D721Med (cell line): ENCODE measurements around the gene CYSRT1.

Source experiments
- DNase-seq: peaks from one replicate; pipeline ENCODE4 v3.0.0; 2011; ENCODE audit warnings: low spot score; ENCODE audit not compliant: insufficient read length
- FAIRE-seq: peaks from 2 replicates; lab custom pipeline; 2011; peaks lifted over from hg19 to GRCh38; lab: Jason Lieb, UNC
- TF ChIP-seq, protein P1 (sequence below): IDR thresholded peaks from 2 replicates; pipeline ENCODE4 v1.5.1; 2012; ENCODE audit warnings: mild to moderate bottlenecking, control low read depth; ENCODE audit not compliant: insufficient read depth; ENCODE audit errors: missing control alignments

CYSRT1 gene

DNA sequence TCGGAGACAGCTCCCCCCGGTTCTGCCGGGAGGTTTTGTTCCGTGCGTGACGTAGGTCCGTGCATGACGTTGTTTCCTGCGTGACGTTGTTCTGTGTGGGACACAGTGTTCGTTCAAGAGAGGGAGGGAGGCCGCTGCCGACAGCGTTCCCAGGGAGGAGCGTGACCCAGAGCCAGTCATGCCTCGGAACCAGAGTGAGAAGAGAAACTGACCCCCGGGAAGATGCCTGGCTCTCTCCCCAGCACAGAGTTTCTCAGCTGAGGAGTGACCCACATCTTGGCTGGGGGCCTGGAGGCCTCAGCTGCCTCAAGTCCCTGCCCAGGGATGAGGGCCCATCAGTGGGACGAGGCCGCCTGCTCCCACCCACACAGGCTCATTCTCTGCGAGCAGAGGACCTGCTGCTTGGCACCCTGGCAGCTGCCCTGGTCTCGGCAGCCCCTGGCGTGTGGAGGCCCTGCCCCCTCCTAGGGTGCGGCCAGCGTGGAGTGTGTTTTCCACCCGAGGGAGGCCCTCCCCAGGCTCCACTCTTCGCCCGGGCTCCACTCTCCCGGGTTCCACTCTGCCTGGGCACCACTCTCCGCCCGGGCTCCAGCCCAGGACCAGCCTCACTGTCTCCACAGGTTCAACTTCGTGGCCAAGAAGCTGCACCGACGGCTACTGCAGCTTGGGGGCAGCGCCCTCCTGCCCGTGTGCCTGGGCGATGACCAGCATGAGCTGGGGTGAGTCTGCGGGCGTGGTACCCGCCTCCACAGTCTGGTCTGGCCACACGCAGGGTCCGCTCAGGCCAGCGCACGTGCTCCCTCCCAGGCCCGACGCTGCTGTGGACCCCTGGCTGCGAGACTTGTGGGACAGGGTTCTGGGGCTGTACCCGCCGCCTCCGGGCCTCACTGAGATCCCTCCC lies 11.6 kb upstream of the CYSRT1 start:
- DNase-seq (no peak), FAIRE-seq (no peak)

GRCh38 chr9:137214620-137215019 lies 10.4 kb upstream of the CYSRT1 start:
- TF ChIP-seq, protein P1, sequence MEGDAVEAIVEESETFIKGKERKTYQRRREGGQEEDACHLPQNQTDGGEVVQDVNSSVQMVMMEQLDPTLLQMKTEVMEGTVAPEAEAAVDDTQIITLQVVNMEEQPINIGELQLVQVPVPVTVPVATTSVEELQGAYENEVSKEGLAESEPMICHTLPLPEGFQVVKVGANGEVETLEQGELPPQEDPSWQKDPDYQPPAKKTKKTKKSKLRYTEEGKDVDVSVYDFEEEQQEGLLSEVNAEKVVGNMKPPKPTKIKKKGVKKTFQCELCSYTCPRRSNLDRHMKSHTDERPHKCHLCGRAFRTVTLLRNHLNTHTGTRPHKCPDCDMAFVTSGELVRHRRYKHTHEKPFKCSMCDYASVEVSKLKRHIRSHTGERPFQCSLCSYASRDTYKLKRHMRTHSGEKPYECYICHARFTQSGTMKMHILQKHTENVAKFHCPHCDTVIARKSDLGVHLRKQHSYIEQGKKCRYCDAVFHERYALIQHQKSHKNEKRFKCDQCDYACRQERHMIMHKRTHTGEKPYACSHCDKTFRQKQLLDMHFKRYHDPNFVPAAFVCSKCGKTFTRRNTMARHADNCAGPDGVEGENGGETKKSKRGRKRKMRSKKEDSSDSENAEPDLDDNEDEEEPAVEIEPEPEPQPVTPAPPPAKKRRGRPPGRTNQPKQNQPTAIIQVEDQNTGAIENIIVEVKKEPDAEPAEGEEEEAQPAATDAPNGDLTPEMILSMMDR, result no peak
- DNase-seq (no peak), FAIRE-seq (no peak)

More for the DNA sequence above, 11.6 kb upstream of the CYSRT1 start:
- TF ChIP-seq, protein P1, result no peak

- TF ChIP-seq, protein P1, result no peak
- no peak for FAIRE-seq
- no peak for DNase-seq
These were observed 9.6 kb upstream of the CYSRT1 start for GRCh38 chr9:137215196-137215986.

- TF ChIP-seq, protein P1, result no peak
- FAIRE-seq, result no peak
These were observed 8.6 kb upstream of the CYSRT1 start for GRCh38 chr9:137216188-137216965.

DNA sequence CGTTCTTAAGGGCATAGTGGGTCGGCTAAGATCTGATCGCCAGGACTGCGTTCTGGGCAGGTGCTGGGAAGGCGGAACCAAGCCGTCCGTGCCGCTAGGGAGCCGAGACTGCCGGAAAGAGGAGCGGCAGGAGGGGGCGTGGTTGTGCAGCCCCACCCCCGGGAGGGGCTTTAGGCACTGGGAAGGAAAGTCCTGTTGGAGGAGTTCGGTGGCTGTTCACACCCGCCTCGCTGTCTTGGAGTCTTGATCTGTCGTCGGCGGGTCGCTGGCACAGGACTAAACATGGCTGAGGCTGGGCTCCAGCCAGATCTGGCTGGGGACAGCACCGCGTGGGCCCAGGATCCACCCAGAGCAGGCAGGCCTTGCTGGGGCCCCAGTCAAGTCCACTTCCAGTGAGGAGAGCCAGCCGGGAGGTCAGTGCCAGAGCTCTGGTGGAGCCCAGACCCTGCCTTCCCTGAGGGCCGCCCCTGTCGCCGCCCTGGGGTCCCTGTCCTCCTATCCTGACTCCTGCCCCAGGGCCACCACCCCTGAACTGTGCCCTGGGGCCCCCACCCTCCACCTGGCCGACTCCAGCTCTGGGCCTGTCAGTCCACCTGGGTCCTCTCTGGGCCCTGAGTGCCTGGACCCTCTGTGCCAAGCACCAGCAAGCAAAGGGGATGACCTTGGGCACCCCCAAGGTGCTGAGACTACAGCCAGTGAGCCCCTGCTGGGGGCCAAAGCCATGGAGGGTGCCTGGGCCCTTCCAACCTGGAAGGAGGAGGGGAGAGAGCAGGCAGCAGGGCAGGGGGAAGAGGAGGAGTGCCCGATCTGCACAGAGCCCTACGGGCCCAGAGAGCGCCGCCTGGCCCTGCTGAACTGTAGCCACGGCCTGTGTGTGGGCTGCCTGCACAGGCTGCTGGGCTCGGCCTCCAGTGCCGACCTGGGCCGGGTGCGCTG lies 7.4 kb upstream of the CYSRT1 start:
- DNase-seq (no peak), FAIRE-seq (no peak)
- TF ChIP-seq, protein P1, result no peak

More at GRCh38 chr9:137216188-137216965, 8.6 kb upstream of the CYSRT1 start:
- DNase-seq, result no peak

- FAIRE-seq (no peak), DNase-seq (no peak)
- TF ChIP-seq, protein P1, result no peak
These were observed 6.7 kb upstream of the CYSRT1 start for GRCh38 chr9:137218212-137218753.
